ENCODE measurements around the gene SYT3. TPM values are rescaled to one million over a fixed set of nuclear protein-coding genes. Genes with fewer than 3 reads are reported as not detected.

SYT3 gene
- total RNA-seq, 4 donors from 2014 or later = 0.14 TPM; not detected in 3

Other genes with a start within 250 kb of the SYT3 start
- 1 to 10 TPM in 1 of 4 donors, under 1 TPM in 1, not detected in 2; under 0.01 to 2.1 TPM for gene SPIB, start 220.9 kb downstream of the SYT3 start, total RNA-seq
- under 1 TPM in 2 of 4 donors, not detected in 2; 0.24 to 0.28 TPM for gene MYBPC2, start 207.0 kb downstream of the SYT3 start, total RNA-seq
- gene EMC10, start 163.4 kb downstream of the SYT3 start, total RNA-seq = 100 to 1,000 TPM in 1 of 4 donors, 10 to 100 TPM in 3; 30.5 to 121 (median 45.8) TPM
- 1 to 10 TPM in 2 of 4 donors, under 1 TPM in 1, not detected in 1; 0.62 to 5.4 (median 1.8) TPM for gene GARIN5A, start 163.0 kb downstream of the SYT3 start, total RNA-seq
- 10 to 100 TPM in 1 of 4 donors, 1 to 10 TPM in 3; 1.8 to 22.8 (median 5.5) TPM for gene JOSD2, start 128.7 kb downstream of the SYT3 start, total RNA-seq
- gene ASPDH, start 126.0 kb downstream of the SYT3 start, total RNA-seq = not detected
- gene LRRC4B, start 71.4 kb downstream of the SYT3 start, total RNA-seq = 10 to 100 TPM in 2 of 4 donors, 1 to 10 TPM in 2; 2.4 to 38.0 (median 13.2) TPM
- not detected for gene C19orf81, start 9.6 kb upstream of the SYT3 start, total RNA-seq
- gene SHANK1, start 79.9 kb upstream of the SYT3 start, total RNA-seq = 1 to 10 TPM in 2 of 4 donors, not detected in 2; 4.0 to 6.5 TPM
- gene CLEC11A, start 83.5 kb upstream of the SYT3 start, total RNA-seq = 100 to 1,000 TPM in 1 of 4 donors, 10 to 100 TPM in 1, 1 to 10 TPM in 2; 1.5 to 105 (median 10.9) TPM
- gene GPR32, start 130.6 kb upstream of the SYT3 start, total RNA-seq = not detected
- gene ACP4, start 150.5 kb upstream of the SYT3 start, total RNA-seq = not detected
- under 1 TPM in 1 of 4 donors, not detected in 3; 0.82 TPM for gene KLK1, start 183.9 kb upstream of the SYT3 start, total RNA-seq
- not detected for gene KLK15, start 193.7 kb upstream of the SYT3 start, total RNA-seq
- gene KLK3, start 215.0 kb upstream of the SYT3 start, total RNA-seq = 1 to 10 TPM in 1 of 4 donors, not detected in 3; 1.4 TPM
- under 1 TPM in 1 of 4 donors, not detected in 3; 0.41 TPM for gene KLK2, start 233.6 kb upstream of the SYT3 start, total RNA-seq